ENCODE data around the gene DDOST. TPM values are rescaled to one million over a fixed set of nuclear protein-coding genes. Genes with fewer than 3 reads are reported as not detected.

Gene DDOST
- polyA plus RNA-seq, 2 donors: 73.2 to 126 TPM

- peaks cover 0 to 4% of the 10 kb centered on the region in 2 donors for H3K4me1 ChIP-seq (ENCODE audit: control insufficient read depth in 2 of 2, insufficient read depth in 2 of 2, low read length in 1 of 2)
- no peaks in the 10 kb centered on the region for H3K27me3 ChIP-seq (ENCODE audit: control insufficient read depth in 1 of 2, insufficient read depth in 2 of 2, low read length in 2 of 2)
- 73 to 80% methylated on average over 20 of the region's 20 CpGs for WGBS, 2 donors
- no peak overlapping the region for H3K4me3 ChIP-seq (ENCODE audit: low read depth in 1 of 2, low read length in 2 of 2)
- peaks cover 33 to 57% of the 10 kb centered on the region in 2 donors for H3K36me3 ChIP-seq (ENCODE audit: control insufficient read depth in 2 of 2, insufficient read depth in 2 of 2, low read length in 1 of 2)
- H3K27ac ChIP-seq (ENCODE audit: low read depth in 2 of 2, low read length in 1 of 2): no peak overlapping the region
- no peaks in the 10 kb centered on the region for H3K9me3 ChIP-seq (ENCODE audit: control insufficient read depth in 2 of 2, insufficient read depth in 1 of 2, low read depth in 1 of 2, low read length in 1 of 2)
Observed at GRCh38 chr1:20654104-20654690, 7.0 kb downstream of the DDOST start.

- Histone ChIP-seq H3K4me1 (ENCODE audit: control insufficient read depth in 2 of 2, insufficient read depth in 2 of 2, low read length in 1 of 2) (peaks cover 0 to 3% of the 10 kb centered on the region in 2 donors), H3K36me3 (ENCODE audit: control insufficient read depth in 2 of 2, insufficient read depth in 2 of 2, low read length in 1 of 2) (peaks cover 35 to 68% of the 10 kb centered on the region in 2 donors), H3K27me3 (ENCODE audit: control insufficient read depth in 1 of 2, insufficient read depth in 2 of 2, low read length in 2 of 2) (no peaks in the 10 kb centered on the region), H3K27ac (ENCODE audit: low read depth in 2 of 2, low read length in 1 of 2) (no peak overlapping the region), H3K4me3 (ENCODE audit: low read depth in 1 of 2, low read length in 2 of 2) (no peak overlapping the region), H3K9me3 (ENCODE audit: control insufficient read depth in 2 of 2, insufficient read depth in 1 of 2, low read depth in 1 of 2, low read length in 1 of 2) (no peaks in the 10 kb centered on the region)
- WGBS, 2 donors: 95% methylated on average over 15 of the region's 15 CpGs
Observed at GRCh38 chr1:20652300-20652699, 8.9 kb downstream of the DDOST start.

GRCh38 chr1:20648946-20649345 is 12.2 kb downstream of the DDOST start:
- Histone ChIP-seq H3K9me3 (ENCODE audit: control insufficient read depth in 2 of 2, insufficient read depth in 1 of 2, low read depth in 1 of 2, low read length in 1 of 2) (no peaks in the 10 kb centered on the region), H3K27ac (ENCODE audit: low read depth in 2 of 2, low read length in 1 of 2) (no peak overlapping the region), H3K4me1 (ENCODE audit: control insufficient read depth in 2 of 2, insufficient read depth in 2 of 2, low read length in 1 of 2) (no peaks in the 10 kb centered on the region), H3K27me3 (ENCODE audit: control insufficient read depth in 1 of 2, insufficient read depth in 2 of 2, low read length in 2 of 2) (no peaks in the 10 kb centered on the region), H3K4me3 (ENCODE audit: low read depth in 1 of 2, low read length in 2 of 2) (no peak overlapping the region), H3K36me3 (ENCODE audit: control insufficient read depth in 2 of 2, insufficient read depth in 2 of 2, low read length in 1 of 2) (peaks cover 26 to 53% of the 10 kb centered on the region in 2 donors)
- 91% methylated on average over 15 of the region's 15 CpGs for WGBS, 2 donors

GRCh38 chr1:20648438-20648837 is 12.7 kb downstream of the DDOST start:
- no peaks in the 10 kb centered on the region for H3K9me3 ChIP-seq (ENCODE audit: control insufficient read depth in 2 of 2, insufficient read depth in 1 of 2, low read depth in 1 of 2, low read length in 1 of 2)
- H3K36me3 ChIP-seq (ENCODE audit: control insufficient read depth in 2 of 2, insufficient read depth in 2 of 2, low read length in 1 of 2): peaks cover 22 to 49% of the 10 kb centered on the region in 2 donors
- H3K4me3 ChIP-seq (ENCODE audit: low read depth in 1 of 2, low read length in 2 of 2): no peak overlapping the region
- H3K4me1 ChIP-seq (ENCODE audit: control insufficient read depth in 2 of 2, insufficient read depth in 2 of 2, low read length in 1 of 2): no peaks in the 10 kb centered on the region
- no peaks in the 10 kb centered on the region for H3K27me3 ChIP-seq (ENCODE audit: control insufficient read depth in 1 of 2, insufficient read depth in 2 of 2, low read length in 2 of 2)
- 87 to 88% methylated on average over 13 of the region's 13 CpGs for WGBS, 2 donors
- H3K27ac ChIP-seq (ENCODE audit: low read depth in 2 of 2, low read length in 1 of 2): no peak overlapping the region

DNA sequence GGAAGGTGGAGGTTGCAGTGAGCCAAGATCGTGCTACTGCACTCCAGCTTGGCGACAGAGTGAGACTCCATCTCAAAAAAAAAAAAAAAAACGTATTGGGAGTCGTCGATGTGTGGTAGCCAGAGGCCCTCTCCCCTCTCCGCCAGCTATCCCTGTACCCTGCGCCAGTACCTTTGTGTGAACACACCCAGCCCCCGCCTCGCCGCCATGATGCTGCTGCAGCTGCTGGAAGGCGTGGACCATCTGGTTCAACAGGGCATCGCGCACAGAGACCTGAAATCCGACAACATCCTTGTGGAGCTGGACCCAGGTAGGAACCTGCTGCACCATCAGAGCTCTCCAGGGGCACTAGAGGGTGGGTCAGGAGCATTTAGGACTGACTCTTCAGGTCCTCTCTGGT is 15.8 kb downstream of the DDOST start:
- no peaks in the 10 kb centered on the region for H3K27me3 ChIP-seq (ENCODE audit: control insufficient read depth in 1 of 2, insufficient read depth in 2 of 2, low read length in 2 of 2)
- no peak overlapping the region for H3K27ac ChIP-seq (ENCODE audit: low read depth in 2 of 2, low read length in 1 of 2)
- no peaks in the 10 kb centered on the region for H3K9me3 ChIP-seq (ENCODE audit: control insufficient read depth in 2 of 2, insufficient read depth in 1 of 2, low read depth in 1 of 2, low read length in 1 of 2)
- H3K4me1 ChIP-seq (ENCODE audit: control insufficient read depth in 2 of 2, insufficient read depth in 2 of 2, low read length in 1 of 2): no peaks in the 10 kb centered on the region
- H3K4me3 ChIP-seq (ENCODE audit: low read depth in 1 of 2, low read length in 2 of 2): no peak overlapping the region
- WGBS, 2 donors: 83 to 89% methylated on average over 12 to 14 of the region's 14 CpGs
- peaks cover 8 to 40% of the 10 kb centered on the region in 2 donors for H3K36me3 ChIP-seq (ENCODE audit: control insufficient read depth in 2 of 2, insufficient read depth in 2 of 2, low read length in 1 of 2)

- Histone ChIP-seq H3K27me3 (ENCODE audit: control insufficient read depth in 1 of 2, insufficient read depth in 2 of 2, low read length in 2 of 2) (no peaks in the 10 kb centered on the region), H3K4me1 (ENCODE audit: control insufficient read depth in 2 of 2, insufficient read depth in 2 of 2, low read length in 1 of 2) (no peaks in the 10 kb centered on the region), H3K27ac (ENCODE audit: low read depth in 2 of 2, low read length in 1 of 2) (no peak overlapping the region), H3K4me3 (ENCODE audit: low read depth in 1 of 2, low read length in 2 of 2) (no peak overlapping the region), H3K9me3 (ENCODE audit: control insufficient read depth in 2 of 2, insufficient read depth in 1 of 2, low read depth in 1 of 2, low read length in 1 of 2) (no peaks in the 10 kb centered on the region), H3K36me3 (ENCODE audit: control insufficient read depth in 2 of 2, insufficient read depth in 2 of 2, low read length in 1 of 2) (peaks cover 8 to 38% of the 10 kb centered on the region in 2 donors)
- WGBS, 2 donors: 92 to 93% methylated on average over 13 of the region's 13 CpGs
Observed at GRCh38 chr1:20644416-20644815, 16.8 kb downstream of the DDOST start.

GRCh38 chr1:20643080-20643479 is 18.1 kb downstream of the DDOST start:
- WGBS, 2 donors: 58 to 86% methylated on average over 6 of the region's 6 CpGs
- Histone ChIP-seq H3K27ac (ENCODE audit: low read depth in 2 of 2, low read length in 1 of 2) (no peak overlapping the region), H3K4me1 (ENCODE audit: control insufficient read depth in 2 of 2, insufficient read depth in 2 of 2, low read length in 1 of 2) (no peaks in the 10 kb centered on the region), H3K27me3 (ENCODE audit: control insufficient read depth in 1 of 2, insufficient read depth in 2 of 2, low read length in 2 of 2) (no peaks in the 10 kb centered on the region), H3K4me3 (ENCODE audit: low read depth in 1 of 2, low read length in 2 of 2) (no peak overlapping the region), H3K36me3 (ENCODE audit: control insufficient read depth in 2 of 2, insufficient read depth in 2 of 2, low read length in 1 of 2) (peaks cover under 1 to 26% of the 10 kb centered on the region in 2 donors), H3K9me3 (ENCODE audit: control insufficient read depth in 2 of 2, insufficient read depth in 1 of 2, low read depth in 1 of 2, low read length in 1 of 2) (no peaks in the 10 kb centered on the region)

DNA sequence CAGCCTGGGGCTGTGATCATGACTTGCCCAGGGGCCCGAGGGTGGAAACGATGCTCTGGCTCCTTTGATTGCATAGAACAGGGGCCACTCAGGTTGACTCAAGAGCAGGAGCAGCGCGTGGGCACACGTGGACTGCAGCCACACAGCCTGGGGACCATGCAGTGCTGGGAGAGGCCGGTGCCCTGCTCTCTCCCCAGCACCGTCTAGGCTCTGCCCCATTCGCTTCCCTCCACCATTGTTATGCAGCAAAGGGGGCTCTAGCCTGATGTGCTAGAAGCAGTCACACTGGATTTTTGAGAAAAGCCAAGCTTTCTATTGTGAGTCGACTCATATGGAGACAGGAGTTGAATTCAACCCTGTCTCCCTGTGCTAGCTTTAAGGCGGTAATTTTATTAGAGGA is 19.2 kb downstream of the DDOST start:
- H3K27me3 ChIP-seq (ENCODE audit: control insufficient read depth in 1 of 2, insufficient read depth in 2 of 2, low read length in 2 of 2): no peaks in the 10 kb centered on the region
- 80 to 85% methylated on average over 10 of the region's 10 CpGs for WGBS, 2 donors
- H3K36me3 ChIP-seq (ENCODE audit: control insufficient read depth in 2 of 2, insufficient read depth in 2 of 2, low read length in 1 of 2): peaks cover 3 to 34% of the 10 kb centered on the region in 2 donors
- H3K27ac ChIP-seq (ENCODE audit: low read depth in 2 of 2, low read length in 1 of 2): no peak overlapping the region
- no peaks in the 10 kb centered on the region for H3K9me3 ChIP-seq (ENCODE audit: control insufficient read depth in 2 of 2, insufficient read depth in 1 of 2, low read depth in 1 of 2, low read length in 1 of 2)
- H3K4me1 ChIP-seq (ENCODE audit: control insufficient read depth in 2 of 2, insufficient read depth in 2 of 2, low read length in 1 of 2): no peaks in the 10 kb centered on the region
- H3K4me3 ChIP-seq (ENCODE audit: low read depth in 1 of 2, low read length in 2 of 2): no peak overlapping the region

GRCh38 chr1:20640183-20640597 is 21.0 kb downstream of the DDOST start:
- Histone ChIP-seq H3K27me3 (ENCODE audit: control insufficient read depth in 1 of 2, insufficient read depth in 2 of 2, low read length in 2 of 2) (no peaks in the 10 kb centered on the region), H3K36me3 (ENCODE audit: control insufficient read depth in 2 of 2, insufficient read depth in 2 of 2, low read length in 1 of 2) (peaks cover 3 to 32% of the 10 kb centered on the region in 2 donors), H3K9me3 (ENCODE audit: control insufficient read depth in 2 of 2, insufficient read depth in 1 of 2, low read depth in 1 of 2, low read length in 1 of 2) (no peaks in the 10 kb centered on the region), H3K27ac (ENCODE audit: low read depth in 2 of 2, low read length in 1 of 2) (no peak overlapping the region), H3K4me1 (ENCODE audit: control insufficient read depth in 2 of 2, insufficient read depth in 2 of 2, low read length in 1 of 2) (peaks cover 0 to 2% of the 10 kb centered on the region in 2 donors), H3K4me3 (ENCODE audit: low read depth in 1 of 2, low read length in 2 of 2) (no peak overlapping the region)
- WGBS, 2 donors: 26 to 28% methylated on average over 6 of the region's 6 CpGs

GRCh38 chr1:20636785-20637347 is 24.3 kb downstream of the DDOST start:
- Histone ChIP-seq H3K36me3 (ENCODE audit: control insufficient read depth in 2 of 2, insufficient read depth in 2 of 2, low read length in 1 of 2) (peaks cover 3 to 22% of the 10 kb centered on the region in 2 donors), H3K9me3 (ENCODE audit: control insufficient read depth in 2 of 2, insufficient read depth in 1 of 2, low read depth in 1 of 2, low read length in 1 of 2) (no peaks in the 10 kb centered on the region), H3K4me1 (ENCODE audit: control insufficient read depth in 2 of 2, insufficient read depth in 2 of 2, low read length in 1 of 2) (peaks cover 2 to 3% of the 10 kb centered on the region in 2 donors), H3K27me3 (ENCODE audit: control insufficient read depth in 1 of 2, insufficient read depth in 2 of 2, low read length in 2 of 2) (no peaks in the 10 kb centered on the region), H3K4me3 (ENCODE audit: low read depth in 1 of 2, low read length in 2 of 2) (no peak overlapping the region), H3K27ac (ENCODE audit: low read depth in 2 of 2, low read length in 1 of 2) (no peak overlapping the region)
- 87 to 88% methylated on average over 8 of the region's 8 CpGs for WGBS, 2 donors

Data from esophagus (tissue), 2 donors.